Activated T-helper 1 cell treated with Interleukin-2 at 50 U/mL for 16 hours (primary cell): ENCODE results near the gene THADA.
"Not testable (repeated sequence)": the region's sequence is repeated elsewhere in the genome, so short reads cannot be mapped to it uniquely, and the experiment has no call there.

Experiments
- DNase-seq: peaks from one replicate; pipeline ENCODE4 v3.0.0-alpha.2; 2020; ENCODE audit warnings: low read depth

Gene THADA

GRCh38 chr2:43605079-43605655 lies 9.3 kb upstream of the THADA start:
- DNase-seq = no peak

DNA sequence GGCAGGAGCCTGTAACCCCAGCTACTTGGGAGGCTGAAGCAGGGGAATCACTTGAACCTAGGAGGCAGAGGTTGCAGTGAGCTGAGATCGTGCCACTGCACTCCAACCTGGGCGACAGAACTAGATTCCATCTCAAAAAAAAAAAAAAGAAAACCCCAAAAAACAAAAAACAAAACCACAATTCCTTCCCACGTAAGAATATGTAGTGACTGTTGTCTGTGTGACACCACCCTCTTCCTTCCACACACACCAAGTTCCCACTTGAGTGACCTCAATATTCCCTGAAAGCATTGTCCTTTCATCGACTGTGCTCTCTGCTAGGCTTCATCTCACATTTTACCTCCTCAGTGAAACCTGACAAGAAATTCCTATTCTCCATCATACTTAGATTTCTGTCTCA lies 8.8 kb upstream of the THADA start:
- no peak for DNase-seq

DNA sequence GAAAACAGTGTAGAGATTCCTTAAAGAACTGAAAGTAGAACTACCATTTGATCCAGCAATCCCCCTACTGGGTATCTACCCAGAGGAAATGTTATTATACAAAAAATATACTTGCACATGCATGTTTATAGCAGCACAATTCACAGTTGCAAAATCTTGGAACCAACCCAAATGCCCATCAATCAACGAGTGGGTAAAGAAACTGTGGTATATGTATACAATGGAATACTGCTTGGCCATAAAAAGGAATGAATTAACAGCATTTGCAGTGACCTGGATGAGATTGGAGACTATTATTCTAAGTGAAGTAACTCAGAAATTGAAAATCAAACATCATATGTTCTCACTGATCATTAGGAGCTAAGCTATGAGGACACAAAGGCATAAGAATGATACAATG lies 4.8 kb upstream of the THADA start:
- not testable (repeated sequence) for DNase-seq

GRCh38 chr2:43594875-43595274 lies 963 bp downstream of the THADA start:
- no peak for DNase-seq

- no peak for DNase-seq
Measured at GRCh38 chr2:43593254-43593653, 2.6 kb downstream of the THADA start.

DNA sequence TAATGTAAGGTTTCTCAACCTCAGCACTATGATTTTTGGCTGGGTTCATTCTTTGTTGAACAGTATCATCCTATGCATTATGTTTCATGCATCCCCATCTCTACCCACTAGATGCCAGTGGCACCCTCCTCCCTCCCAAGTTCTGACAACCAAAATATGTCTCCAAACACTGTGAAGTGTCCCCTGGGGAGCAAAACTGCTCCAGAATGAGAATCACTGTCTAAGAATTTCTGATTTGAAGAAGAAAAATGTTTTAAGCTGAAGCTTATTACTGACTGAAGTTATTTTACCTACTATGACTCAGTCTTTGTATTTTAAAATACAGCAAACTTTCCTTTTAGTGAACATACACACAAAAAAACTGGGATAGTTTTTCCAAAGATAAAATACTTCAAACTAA lies 3.4 kb downstream of the THADA start:
- DNase-seq = no peak

DNA sequence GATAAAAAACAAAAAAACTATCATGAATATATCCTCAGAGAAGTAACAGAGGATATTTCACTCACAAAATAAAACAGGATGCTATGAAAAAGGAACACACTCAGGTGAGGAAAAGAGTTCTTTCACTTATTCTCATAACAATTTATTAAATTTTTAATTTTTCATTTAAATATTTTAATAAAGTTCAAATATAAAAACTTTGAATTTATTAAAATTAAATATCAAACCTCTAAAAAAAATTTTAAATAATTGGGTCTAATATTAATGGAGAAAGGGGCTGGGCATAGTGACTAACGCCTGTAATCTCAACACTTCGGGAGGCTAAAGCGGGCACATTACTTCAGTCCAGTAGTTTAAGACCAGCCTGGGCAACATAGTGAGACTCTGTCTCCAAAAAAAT lies 10.1 kb downstream of the THADA start:
- no peak for DNase-seq

DNA sequence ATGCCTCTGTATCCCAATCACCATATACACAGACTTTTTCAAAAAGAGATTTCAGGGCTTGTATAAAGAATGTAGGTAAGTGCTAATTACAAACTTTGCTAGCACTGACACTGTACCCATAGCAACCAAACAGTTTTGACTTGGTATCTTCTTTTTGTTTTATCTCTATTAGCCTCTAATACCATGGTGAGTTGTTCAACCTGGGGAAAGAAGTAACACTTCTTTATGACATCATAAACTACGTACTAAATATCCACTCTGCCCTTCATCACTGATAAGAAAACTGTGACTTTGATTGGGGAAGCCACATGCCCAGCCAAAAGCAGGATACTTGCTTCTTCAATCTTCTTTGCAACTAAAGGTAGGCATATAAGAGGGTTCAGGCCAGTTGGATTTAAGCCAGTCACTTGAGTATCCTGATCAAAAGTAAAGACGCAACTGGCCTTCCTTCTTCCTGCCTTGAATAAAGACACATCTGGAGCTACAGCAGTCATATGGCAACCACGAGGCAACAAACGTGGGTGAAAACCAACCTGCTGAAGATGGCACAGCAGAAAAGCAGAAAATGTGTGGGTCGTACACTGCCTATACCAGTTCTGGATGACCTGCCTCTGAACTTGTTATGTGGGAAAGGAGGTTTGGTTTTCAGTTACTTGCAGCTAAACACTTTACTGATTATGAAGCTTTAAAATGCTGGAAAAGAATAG lies 16.4 kb downstream of the THADA start:
- DNase-seq = no peak

DNA sequence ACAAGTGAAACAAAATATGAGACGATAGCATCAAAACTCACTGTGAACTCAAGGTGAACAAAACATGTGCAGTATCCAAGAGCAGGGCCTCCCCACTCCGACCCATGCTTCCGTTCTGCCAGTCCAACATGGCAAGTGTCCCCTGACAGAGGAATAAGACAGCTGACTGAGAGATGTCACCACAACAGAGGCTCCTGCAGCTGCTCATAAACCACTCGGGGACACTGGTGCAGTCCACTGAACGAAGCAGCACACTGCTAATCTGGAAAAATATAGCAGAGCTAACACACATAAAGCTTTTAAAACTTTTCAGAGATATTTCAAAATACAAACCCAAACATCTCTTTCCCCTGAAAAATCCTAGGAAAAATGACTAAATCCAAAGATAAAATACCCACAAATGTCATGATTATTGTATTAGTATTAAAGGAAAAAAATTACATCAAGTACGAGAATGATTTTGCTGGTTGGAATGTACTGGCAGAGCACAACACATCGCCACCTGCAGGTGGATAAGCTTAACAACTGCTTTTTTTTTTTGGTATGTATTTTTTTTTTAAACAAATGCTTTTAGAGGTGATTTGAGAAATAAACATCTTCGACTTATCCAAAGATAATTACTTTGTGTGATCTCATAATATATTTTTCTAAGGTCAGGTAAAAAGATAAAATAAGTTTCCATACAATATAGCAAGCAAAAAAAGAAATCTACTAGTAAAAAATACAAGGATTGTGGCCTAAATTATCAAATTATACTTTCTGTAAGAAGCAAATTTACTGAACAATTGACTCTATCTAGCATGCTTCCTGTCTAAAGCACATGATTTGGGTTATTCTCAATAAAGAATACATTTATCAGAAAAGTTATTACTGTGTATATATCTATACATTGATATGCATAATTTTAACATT lies 18.6 kb downstream of the THADA start:
- DNase-seq = no peak

DNA sequence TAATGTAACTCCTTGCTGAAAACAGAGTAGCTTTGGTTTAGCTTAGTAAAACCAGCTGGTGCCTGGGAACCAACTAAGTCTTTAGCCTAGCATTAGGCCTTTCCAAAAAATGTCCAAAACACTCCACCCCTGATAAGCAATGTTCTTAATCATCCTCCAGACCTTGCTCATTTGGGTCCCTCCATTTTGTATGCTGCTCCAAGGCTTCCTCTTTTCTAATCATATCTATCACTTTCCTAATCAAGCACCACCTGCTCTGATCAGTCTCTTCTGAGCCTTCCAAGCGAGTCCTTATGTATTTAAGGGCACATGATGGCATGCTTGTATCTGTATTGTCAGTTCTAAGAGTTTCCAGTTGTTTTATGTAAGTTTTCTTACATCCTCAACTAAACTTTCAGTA lies 23.6 kb downstream of the THADA start:
- DNase-seq = no peak

DNA sequence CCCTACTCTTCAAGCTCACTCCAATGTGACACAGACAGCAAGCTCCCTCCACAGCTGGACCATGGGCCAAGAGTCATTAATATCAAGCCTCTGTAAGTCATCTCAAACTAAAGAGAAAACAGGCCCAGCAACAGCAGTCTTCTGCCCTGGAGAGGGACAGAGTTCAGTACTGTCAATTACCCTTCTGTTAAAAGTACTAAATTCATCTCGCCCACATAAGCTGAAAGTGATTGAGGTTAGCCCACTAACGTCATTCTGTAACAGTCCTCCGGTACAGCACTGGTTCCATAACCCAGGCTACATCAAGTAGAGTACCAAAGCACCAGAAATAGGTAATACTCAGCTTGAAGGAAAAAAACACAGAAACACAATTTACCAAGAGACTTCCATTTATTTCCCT lies 25.9 kb downstream of the THADA start:
- no peak for DNase-seq

GRCh38 chr2:43568228-43568627 lies 27.6 kb downstream of the THADA start:
- DNase-seq = no peak

DNA sequence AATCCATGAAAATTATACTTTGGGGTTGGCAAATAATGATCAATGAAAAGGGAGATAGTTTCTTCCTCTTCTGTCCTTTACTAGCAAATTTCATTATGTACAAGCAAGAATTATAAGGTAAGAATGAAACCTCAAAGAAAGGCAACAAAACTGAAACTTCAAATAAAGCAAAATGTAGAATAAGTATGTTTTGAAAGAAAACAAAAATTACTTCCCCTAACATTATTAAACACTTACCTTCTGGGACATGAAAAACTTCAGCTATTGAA lies 29.4 kb downstream of the THADA start:
- no peak for DNase-seq

DNA sequence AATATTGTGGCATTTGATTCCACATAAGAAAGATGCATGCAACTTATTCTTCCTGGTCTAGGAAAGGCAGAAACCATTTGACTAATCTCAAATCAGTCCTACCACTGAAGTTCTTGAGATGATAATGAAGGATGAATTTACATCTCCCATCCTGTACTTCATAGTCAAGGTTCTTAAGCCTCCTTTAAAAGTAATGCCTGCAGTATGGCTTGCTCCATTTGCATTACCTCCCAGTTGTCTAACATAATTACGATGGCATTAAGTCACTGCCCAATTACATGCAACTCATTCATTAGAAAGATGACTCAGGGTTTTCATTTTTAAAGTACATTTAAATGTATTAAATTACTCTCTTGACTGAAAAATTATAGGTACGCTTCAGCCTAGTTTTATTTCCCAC lies 32.2 kb downstream of the THADA start:
- no peak for DNase-seq

- no peak for DNase-seq
Measured at GRCh38 chr2:43560231-43560547, 35.6 kb downstream of the THADA start.

GRCh38 chr2:43559391-43560230 lies 36.2 kb downstream of the THADA start:
- DNase-seq = no peak

DNA sequence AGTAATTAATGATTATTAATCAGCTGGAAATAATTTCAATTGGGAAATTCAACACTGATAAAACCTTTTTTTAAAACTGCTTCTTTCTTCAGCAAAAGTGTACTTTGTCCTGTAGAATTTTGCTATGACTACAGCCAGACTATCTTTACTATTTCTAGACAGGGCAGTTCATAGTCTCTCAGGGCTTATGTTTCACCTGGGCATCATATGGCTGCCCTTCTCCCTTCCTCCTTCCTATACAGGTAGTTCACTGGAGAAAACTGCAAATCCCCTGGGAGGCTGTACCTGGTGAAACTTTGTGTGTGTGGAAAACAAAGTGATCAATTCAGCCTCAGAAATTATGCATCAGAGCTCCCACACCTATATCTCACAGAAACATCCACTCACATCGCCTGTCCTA lies 38.6 kb downstream of the THADA start:
- DNase-seq = no peak

DNA sequence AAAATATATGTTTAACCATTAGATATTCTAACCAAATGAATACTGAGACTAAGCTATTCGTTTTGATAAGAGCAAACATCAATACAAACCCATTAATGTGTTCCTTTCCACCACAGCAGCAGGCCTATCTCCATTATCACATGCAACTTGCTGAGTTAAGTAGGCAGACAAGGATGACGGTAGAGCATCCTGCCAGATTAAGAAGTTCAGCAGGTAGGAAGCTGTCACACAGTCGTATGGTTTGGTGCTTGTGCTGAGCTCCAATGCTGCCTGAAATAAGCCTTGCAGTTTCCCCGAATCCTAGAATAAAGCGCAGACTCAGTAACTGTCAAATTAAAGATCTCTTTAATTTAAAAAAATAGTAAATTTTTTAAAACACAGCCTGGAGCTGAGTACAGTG lies 39.6 kb downstream of the THADA start:
- no peak for DNase-seq

- no peak for DNase-seq
Measured at GRCh38 chr2:43553341-43553855, 42.4 kb downstream of the THADA start.

- DNase-seq = no peak
Measured at GRCh38 chr2:43551990-43552389, 43.8 kb downstream of the THADA start.

DNA sequence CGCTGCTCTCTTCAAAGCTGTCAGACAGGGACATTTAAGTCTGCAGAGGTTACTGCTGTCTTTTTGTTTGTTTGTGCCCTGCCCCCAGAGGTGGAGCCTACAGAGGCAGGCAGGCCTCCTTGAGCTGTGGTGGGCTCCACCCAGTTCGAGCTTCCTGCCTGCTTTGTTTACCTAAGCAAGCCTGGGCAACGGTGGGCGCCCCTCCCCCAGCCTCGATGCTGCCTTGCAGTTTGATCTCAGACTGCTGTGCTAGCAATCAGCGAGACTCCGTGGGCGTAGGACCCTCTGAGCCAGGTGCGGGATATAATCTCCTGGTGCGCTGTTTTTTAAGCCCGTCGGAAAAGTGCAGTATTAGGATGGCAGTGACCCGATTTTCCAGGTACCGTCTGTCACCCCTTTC lies 47.5 kb downstream of the THADA start:
- not testable (repeated sequence) for DNase-seq

- no peak for DNase-seq
Measured at GRCh38 chr2:43542285-43542933, 53.4 kb downstream of the THADA start.
